NCI-H2227 treated with DMSO at 0.1 percent for 48 hours (cell line): ENCODE results near the gene PAK6.

Source experiments
- DNase-seq: peaks from one replicate; lab custom pipeline; 2025; lab: John Stamatoyannopoulos, UW

PAK6 gene

DNA sequence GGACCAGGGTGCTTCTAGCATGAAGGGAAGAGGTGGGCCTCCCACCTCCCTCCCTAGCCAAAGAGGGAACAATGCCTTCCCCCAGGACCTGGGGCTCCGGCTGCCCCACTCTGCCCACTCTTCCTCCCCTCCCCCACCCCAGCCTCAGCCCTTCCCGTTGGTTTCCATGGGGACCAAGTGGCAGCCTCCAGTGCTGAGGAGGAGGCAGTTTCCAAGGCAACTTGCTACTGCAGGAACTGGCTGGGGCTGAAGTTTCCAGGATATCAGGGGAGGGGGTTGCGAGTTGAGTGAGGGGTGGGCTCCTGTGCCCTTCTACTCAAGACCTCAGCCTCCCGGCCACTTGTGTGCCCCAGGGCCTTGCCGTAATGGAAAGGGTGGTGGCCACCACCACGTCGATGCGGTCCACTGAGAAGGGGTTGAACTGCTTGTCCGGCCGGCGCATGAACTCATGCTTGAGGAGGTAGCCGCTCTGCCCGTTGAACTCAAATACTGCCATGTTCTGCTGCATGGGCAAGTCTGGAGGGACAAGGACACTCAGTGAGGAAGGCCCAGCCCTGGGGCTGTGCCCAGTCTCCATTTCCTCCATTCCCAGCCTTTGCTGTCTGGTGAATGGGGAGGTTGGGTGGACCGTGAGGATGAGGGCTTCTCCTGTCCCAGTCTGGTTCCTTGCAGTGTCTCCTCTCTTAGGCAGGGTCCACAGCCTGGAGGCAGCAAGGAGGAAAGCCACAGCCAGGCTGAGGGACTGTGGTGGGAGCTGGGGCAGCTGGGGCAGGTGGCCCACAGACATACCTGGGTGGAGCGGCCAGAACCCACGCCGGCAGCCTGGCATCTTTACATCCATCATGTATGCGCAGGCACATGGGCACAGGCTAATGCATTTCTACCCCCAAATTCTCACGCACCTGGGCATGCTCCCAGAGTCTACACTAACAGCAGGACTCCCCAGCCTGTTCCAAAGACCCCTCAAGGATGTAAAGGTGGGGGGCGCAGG lies 55.3 kb downstream of the PAK6 start:
- no peak for DNase-seq

DNA sequence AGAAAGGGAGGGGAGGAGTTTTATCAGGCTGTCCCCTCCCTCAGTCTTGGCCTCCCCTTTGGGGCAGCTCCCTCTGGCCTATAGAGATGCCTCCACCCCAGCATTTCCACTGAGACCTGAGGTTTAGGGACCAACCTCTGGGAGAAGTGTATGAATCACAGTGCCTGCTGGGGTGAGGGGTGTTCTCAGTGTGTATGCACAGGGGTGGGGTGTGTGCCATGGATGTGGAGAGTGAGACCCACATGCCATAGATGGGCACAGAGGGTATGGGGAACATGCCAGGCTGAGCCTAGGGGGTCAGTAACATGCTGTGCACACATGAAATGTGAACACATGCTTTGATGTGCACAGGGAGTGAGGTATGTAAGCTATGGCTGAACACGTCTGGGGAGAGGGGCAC lies 56.4 kb downstream of the PAK6 start:
- no peak for DNase-seq

DNA sequence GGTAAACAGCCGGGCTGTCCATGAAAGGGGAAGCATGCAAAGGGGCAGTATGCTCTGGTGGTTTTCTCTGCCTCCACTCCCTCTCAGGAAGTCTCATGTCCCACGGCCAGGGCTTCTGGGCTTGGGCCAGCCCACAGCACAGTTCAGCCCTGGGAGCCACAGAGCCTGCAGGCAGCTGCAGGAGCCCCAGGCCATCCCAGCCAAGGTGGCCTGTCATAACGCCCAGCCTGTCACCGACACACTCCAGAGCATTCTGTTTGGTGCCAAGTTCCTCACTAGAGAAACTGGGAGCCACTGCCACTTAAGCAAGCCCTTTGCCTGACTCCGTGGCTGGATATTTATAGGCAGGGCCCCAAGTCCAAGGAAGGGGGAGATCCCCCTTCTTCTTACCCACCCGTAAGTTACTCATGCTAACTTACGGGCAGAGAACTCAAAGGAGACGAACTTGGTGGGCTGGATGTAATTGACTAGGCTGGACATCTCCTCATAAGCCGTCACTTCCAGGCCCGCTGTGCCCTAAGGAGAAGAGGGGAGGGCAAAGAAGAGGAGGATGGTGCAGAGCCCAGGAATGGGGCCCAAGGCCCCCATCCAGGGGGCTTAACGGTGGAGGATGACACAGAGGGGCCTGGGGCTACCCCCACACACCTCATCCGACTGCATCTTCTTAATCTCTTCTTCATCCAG lies 57.2 kb downstream of the PAK6 start:
- no peak for DNase-seq

DNA sequence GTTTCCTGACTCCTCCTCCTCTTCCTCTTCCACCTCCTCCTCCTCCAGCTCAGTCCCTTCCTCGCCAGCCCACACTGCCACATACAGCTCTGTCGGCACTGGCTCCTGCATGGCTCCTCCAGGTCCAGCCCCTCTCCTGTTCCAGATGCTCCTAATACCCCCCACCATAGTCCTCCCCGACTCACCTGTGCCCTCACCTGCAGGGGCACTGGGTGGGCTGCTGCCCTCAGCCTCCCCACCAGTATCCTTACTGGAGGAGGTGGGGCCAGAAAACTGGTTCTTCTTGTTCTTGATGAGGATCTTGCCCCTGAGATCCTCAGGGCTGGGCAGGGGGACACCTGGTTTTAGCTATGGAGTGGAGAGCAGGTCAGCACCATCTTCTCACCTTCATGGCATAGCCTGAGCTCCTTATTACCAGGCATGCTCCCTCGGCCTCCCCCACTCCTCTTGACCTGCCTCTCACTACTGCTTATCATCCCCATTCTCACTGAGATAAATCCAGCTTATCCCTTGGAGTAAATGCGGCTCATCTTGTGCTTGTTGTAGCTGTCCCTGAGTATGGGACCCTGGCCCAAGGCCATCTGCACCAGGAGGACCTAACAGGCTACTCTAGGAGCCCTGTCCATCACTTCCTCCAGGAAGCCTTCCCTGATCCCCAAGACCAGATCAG lies 57.8 kb downstream of the PAK6 start:
- DNase-seq, result no peak

GRCh38 chr15:40297356-40297755 lies 58.5 kb downstream of the PAK6 start:
- no peak for DNase-seq

GRCh38 chr15:40298216-40298935 lies 59.5 kb downstream of the PAK6 start:
- DNase-seq, result no peak

DNA sequence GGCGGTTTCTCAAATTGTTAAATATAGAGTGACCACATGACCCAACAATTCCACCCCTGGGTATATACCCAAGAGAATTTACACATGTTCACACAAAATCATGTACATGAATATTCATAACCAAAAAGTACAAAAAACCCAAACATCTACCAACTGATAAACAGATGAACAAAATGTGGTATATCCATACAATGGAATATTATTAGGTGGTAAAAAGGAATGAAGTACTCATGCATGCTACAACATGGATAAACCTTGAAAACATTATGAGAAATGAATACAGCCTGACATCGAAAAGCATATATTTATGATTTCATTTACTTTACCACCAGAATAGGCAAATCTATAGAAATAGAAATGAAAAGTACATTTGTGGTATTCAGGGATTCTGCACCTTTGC lies 61.5 kb downstream of the PAK6 start:
- no peak for DNase-seq

GRCh38 chr15:40300771-40301170 lies 61.9 kb downstream of the PAK6 start:
- no peak for DNase-seq

DNA sequence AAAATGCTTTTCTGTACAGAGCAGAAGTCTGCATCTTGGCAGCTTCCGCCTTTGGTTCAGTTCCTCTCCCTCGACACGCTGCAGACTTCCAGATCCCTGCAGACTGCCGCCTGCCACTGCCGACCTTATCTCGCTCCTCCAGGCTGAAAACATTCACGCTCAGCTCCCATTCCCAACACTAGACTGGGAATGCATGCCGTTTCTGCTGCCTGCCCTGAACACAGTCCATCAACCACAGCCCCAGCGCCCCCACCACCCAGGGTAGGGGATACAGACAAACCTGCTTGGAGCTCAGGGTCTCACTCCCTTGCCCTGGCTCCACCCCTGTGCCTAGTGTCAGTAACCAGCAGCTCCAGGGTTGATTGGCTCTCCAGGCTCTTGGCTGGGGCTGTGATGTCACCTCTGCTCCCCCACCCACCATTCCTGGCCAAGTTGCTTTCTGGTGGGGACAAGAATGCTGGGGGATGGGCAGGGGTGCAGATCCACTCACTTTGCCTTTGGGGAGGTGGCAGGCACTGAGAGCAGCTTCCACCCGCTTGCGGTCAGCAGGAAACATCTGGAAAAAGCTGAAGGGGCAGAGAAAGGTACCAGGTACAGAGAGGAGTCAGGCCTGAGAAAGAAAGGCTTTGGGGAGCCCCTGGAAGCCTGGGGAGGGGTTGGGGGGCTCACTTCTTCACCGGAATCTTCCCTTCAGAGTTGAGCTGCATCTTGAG lies 62.8 kb downstream of the PAK6 start:
- no peak for DNase-seq

- no peak for DNase-seq
Observed at GRCh38 chr15:40302288-40302886, 63.5 kb downstream of the PAK6 start.

GRCh38 chr15:40302981-40303380 lies 64.1 kb downstream of the PAK6 start:
- DNase-seq, result no peak

GRCh38 chr15:40303576-40303975 lies 64.7 kb downstream of the PAK6 start:
- DNase-seq, result no peak

- DNase-seq, result no peak
Observed at GRCh38 chr15:40305281-40305680, 66.4 kb downstream of the PAK6 start.

GRCh38 chr15:40306371-40306770 lies 67.5 kb downstream of the PAK6 start:
- DNase-seq, result no peak

- DNase-seq, result no peak
Observed at GRCh38 chr15:40306908-40307307, 68.0 kb downstream of the PAK6 start.

GRCh38 chr15:40307421-40308211 lies 68.8 kb downstream of the PAK6 start, which contains the start of gene PLCB2:
Gene PLCB2, minus strand, starts transcription at chr15:40307935. Its CDS starts 263 bp downstream, at chr15:40307672.
- DNase-seq, result no peak

DNA sequence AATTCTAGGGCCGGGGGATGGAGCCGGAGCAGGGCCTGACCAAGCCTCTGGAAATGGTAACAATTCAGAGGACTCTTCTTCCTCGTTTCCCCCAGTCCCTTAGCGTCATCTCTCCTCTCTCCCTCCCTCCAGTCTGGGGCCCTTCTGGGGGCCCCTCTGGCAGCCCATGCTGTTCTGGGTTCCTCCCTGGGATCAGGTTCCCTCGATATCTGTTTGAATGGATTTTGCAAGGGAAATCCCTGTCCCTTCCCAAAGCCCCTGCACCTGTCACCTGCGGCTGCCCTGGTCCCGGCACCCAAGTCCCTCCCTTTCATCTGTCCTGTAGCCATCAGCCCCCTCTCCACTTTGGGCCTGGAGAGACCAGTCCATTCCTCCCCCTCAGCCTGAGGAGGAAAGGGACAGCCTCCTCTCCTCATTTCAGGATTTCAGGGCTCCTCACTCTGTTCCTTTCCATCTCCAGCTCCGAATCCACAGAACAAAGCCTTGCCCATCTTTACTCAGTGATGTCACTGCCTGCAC lies 70.5 kb downstream of the PAK6 start:
- no peak for DNase-seq

DNA sequence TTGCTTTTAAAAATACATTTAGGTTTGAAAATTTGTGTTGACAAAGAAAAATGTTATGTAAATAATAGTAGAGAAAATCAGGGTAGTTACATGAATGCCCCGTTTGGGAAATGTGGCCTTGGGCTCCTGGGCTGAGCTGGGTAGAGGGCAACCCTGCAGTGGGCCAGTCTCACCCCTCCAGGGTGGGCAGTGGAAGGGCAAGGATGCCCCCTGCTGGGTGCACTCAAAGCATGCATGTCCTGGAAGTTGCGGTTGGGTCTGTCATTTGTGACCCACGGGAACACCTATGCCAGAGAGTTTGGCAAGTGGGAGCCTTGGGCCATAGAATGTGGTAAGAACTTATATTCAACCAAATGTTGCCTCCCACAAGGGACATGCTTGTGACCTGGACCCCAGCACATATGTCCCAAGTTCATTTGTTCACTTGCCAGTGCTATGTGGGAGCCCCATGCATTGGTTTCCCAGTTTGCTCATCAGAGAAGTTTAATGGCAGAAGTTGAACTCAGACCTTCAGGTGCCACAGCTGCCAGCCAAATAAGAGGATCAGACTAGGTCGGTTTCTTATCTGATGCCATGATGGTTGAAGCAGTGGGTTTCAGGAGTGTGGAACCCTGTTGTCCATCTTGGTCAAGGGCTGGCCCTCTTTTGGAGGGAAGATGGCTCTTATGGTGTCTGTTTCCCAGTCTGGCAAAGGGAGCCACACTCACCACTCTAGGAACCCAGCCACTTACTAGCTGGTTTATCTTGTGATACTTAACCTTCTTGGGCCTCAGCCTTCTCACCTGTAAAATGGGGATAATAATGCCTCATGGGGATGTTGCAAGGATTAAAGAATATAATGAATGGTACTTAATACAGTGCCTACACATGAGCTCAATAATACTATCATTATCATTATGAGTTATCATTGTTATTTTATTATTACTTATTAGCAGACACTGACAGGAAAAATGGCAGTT lies 71.4 kb downstream of the PAK6 start:
- DNase-seq, result no peak

DNA sequence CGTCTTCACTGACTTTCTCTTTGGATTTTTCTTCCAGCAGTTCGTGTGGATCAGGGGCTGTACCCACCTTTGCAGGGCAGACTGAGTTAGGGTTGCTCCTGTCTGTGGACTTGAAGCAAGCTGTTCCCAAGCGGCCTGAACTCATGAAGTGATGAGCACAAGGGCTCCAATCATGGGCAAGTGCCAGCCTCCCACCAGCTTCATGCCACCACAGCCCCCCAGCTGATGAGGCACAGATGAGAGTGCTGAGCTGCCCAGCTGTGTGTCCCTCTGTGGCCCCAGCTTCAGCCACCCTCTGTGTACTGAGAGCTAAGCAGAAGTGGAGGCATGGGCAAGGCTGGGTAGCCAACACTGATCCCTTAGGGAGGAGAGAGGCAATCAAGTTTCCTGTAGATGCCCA lies 72.1 kb downstream of the PAK6 start:
- no peak for DNase-seq
